DMS53 treated with DMSO at 0.1 percent for 48 hours (cell line): ENCODE data around the gene DHTKD1.
A peak's percentile ranks its signal among the peaks of the same experiment; 100 is the strongest.
"Not testable (repeated sequence)": the region's sequence is repeated elsewhere in the genome, so short reads cannot be mapped to it uniquely, and the experiment has no call there.

Experiments used
- DNase-seq: peaks from one replicate; lab custom pipeline; 2025; ENCODE audit not compliant: unreplicated experiment; lab: John Stamatoyannopoulos, UW

DHTKD1 gene

DNA sequence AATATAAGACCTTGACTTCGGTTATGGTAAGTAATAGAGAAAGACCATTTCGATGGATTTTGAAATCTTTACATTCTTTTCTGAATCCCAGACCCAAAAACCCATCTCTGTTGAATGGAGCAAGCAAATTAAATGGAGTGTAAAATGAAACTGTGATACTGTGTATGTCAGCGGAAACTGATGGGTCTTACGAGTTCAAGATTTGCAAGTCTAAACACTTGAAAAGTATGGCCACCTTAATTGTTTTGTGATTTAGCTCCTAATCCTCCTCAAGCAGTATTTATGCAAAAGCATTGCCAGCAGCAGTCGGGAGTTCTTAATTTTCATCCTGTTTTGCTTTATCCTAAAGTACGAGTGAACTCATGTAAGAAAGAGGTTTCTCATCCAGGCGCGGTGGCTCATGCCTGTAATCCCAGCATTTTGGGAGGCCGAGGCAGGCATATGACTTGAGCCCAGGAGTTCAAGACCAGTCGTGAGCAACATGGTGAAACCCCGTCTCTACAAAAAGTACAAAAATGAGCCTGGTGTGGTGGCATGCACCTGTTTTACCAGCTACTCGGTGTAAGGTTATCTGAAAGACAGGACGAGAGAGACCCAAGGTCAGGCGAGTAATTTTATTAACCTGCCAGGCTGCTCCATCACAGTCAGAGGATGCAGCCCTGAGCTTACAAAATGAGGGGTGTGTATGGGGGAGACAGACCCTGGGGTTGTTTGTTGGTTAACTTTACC lies 5.8 kb upstream of the DHTKD1 start:
- no peak for DNase-seq

GRCh38 chr10:12063483-12063818 lies 5.3 kb upstream of the DHTKD1 start:
- no peak for DNase-seq

DNA sequence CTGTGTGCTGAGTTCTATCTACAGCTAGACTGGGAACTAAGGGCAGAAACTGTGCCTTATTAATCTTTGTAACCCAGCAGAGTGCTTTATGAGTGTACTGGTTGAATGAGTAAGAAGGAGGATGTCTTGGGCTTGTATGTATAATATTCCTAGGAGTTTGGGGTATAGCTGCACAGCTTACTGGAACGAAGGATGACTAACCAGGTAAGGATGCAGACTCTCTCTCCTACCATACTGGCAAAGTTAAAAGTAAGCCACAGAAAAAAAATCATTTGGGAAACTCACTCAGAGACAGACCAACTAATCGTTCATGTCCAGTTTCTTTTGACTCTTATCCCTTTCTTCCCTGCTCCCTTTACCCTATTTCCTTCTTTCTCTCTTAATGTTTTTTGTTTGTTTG lies 1.4 kb upstream of the DHTKD1 start:
- no peak for DNase-seq

DNA sequence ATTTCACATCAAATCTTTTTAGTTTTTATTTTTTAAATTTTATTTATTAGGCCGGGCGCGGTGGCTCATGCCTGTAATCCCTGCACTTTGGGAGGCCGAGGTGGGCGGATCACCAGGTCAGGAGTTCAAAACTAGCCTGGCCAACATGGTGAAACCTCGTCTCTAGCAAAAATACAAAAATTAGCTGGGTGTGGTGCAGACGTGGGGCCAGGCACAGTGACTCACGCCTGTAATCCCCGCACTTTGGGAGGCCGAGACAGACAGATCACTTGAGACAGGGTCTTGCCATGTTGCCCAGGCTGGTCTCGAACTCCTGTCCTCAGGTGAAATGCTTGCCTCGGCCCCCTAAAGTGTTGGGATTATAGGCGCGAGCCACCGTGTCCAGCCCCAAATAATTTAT lies 2.7 kb downstream of the DHTKD1 start:
- DNase-seq = not testable (repeated sequence)

GRCh38 chr10:12073526-12073925 lies 4.8 kb downstream of the DHTKD1 start:
- DNase-seq = no peak

DNA sequence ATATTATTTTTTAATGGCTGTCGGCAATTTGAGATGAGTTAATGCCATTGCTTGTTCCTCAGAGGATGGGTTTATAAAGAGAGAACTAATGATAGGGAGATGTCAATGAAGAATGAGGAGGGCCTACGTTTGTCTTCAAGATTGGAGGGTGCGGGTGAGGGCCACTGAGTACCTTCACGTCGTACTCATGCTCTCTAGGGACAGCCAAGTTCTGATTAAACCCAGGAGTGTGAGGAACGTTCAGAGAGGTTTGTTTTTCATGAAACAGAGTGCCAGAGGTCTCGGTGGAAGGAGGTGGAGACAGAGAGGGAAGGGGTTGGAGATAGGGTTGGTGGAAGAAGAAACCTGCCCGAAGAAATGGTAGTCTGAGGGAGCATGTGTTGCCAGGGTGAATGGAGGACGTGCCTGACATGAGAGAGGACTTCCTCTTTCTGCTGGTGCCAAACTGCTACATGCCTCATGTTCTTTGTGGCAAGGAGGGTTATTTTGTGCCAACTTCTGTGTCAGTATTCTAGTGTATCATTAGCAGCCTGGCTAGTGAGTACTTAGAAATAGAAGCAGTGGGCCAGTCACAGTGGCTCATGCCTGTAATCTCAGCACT lies 8.9 kb downstream of the DHTKD1 start:
- DNase-seq = no peak

DNA sequence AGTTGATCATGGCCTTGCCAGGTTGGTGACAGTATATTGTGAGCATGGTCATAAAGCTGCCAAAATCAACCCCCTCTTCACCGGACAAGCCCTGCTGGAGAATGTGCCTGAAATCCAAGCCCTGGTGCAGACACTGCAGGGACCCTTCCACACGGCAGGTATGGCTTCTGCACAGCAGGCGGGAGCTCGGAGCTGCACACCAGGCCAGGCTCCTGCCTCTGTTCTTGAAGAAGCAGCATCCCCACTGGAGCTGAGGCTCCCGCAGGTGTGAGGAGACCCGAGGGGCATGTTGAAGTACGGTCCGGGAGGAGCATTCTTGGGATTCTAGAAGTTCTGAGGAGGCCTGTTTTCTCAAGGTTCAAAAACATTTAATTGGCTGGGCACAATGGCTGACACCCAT lies 12.7 kb downstream of the DHTKD1 start:
- no peak for DNase-seq

GRCh38 chr10:12081879-12082557 lies 13.3 kb downstream of the DHTKD1 start:
- DNase-seq = no peak

- DNase-seq = no peak
Observed at GRCh38 chr10:12088919-12089318, 20.2 kb downstream of the DHTKD1 start.

- no peak for DNase-seq
Observed at GRCh38 chr10:12091421-12091820, 22.7 kb downstream of the DHTKD1 start.

DNA sequence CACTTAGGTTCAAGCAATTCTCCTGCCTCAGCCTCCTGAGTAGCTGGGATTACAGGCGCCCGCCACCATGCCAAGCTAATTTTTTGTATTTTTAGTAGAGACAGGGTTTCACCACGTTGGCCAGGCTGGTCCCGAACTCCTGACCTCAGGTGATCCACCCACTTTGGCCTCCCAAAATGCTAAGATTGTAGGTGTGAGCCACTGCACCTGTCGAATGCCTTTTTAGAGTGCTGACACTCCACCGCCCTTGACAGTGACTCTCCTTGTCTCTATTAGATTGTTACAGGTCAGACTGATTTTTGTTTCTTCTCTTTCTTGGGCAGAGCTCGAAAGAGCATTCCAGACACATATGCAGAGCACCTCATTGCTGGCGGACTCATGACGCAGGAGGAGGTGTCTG lies 28.6 kb downstream of the DHTKD1 start:
- DNase-seq = peak; percentile 50

GRCh38 chr10:12097791-12098190 lies 29.0 kb downstream of the DHTKD1 start:
- DNase-seq = peak; percentile 95

DNA sequence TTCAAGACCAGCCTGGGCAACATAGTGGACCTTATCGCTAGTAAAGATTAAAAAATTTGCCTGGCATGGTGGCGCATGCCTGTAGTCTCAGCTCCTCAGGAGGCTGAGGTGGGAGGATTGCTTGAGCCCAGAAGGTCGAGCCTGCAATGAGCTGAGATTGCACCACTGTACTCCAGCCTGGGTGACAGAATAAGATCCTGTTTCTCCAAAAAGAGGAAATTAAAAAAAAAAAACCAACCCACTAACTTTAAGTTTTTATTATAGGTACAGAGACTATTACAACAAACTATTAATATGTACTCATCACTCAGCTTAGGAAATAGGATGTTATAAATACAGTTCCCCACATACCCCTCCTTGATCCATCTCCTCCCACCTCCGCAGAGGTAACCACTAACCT lies 30.2 kb downstream of the DHTKD1 start:
- DNase-seq = no peak

GRCh38 chr10:12103802-12104201 lies 35.0 kb downstream of the DHTKD1 start:
- DNase-seq = no peak

DNA sequence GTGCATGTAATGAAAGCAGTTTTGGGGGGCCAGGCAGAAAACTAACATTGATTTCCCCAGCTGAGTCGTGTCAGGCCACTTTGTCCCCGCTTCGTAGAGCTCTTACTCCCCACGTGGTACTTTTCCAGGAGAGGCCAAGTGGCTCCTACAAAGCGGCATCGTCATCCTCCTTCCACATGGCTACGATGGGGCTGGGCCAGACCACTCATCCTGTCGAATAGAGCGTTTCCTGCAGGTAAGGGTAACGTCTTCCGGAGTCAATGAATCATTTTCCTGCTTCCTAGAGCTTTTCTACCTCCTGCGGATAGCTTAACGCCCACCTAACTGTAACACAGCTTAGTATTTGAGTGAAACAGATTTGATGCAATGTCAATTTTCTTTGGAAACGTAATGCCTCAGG lies 39.0 kb downstream of the DHTKD1 start:
- no peak for DNase-seq

GRCh38 chr10:12109286-12109685 lies 40.5 kb downstream of the DHTKD1 start:
- no peak for DNase-seq

GRCh38 chr10:12111528-12111927 lies 42.8 kb downstream of the DHTKD1 start:
- no peak for DNase-seq

DNA sequence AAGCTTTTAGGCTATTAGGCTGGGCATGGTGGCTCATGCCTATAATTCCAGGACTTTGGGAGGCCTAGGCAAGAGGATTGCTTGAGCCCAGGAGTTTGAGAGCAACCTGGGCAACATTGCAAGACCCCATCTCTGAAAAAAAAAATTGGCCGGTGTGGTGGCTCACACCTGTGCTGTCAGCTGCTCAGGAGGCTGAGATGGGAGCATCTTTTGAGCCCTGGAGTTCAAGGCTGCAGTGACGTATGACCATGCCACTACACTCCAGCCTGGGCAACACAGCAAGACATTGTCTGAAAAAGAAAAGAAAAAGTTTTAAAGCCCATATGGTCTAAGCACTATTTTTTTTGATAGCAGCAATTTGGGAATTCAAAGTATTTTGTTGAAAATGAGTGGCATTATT lies 44.9 kb downstream of the DHTKD1 start:
- DNase-seq = no peak

- peak; percentile 11 for DNase-seq
Observed at GRCh38 chr10:12121673-12122072, 52.9 kb downstream of the DHTKD1 start.

DNA sequence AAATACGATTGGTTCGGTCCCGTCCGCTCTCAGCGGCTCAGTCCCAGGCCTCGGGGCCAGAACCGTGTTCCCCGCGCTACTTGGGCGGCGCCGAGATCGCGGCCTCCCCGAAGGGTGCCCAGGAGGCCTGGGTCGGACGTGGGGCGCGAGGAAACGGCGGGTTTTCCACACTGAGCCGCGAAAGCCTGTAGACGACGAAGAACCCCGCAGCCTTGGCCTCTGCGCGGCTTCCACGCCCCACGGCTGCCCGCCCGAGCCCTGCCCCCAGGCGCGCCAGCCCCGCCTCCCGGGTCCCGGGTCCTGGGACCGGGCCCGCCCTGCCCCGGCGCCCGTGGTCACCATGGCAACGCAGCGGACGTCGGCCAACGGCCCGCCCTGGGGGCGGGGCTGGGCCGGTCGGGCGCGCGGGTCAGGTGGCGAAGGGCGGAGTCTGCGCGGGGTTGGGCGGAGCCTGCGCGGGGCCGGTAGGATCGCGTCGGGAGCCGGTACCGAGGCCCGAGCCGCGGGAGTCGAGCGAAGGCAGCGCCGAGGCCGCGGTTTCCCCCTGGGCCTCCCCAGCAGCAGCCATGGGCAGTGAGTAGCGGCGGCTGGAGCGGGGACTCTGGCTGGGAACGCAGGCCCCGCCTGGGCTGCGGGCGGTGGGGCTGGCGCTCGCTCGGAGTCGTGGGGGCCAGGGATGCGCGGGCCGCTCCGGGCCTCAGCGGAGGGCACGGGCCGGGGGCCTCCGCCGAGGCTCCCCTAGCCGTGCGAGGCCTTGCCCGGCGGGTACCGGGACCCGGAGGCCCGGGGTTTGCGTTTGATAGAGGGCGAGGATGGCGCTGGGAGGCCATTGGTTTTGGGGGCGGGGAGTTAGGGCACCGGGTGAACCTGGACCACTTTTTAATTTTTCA lies 60.7 kb downstream of the DHTKD1 start, which contains the start of gene SEC61A2:
SEC61A2 (plus strand) TSS at position 456 of the 890 bp plus-strand sequence; CDS start at position 567, 111 bp downstream.
- DNase-seq = peak; percentile 88

DNA sequence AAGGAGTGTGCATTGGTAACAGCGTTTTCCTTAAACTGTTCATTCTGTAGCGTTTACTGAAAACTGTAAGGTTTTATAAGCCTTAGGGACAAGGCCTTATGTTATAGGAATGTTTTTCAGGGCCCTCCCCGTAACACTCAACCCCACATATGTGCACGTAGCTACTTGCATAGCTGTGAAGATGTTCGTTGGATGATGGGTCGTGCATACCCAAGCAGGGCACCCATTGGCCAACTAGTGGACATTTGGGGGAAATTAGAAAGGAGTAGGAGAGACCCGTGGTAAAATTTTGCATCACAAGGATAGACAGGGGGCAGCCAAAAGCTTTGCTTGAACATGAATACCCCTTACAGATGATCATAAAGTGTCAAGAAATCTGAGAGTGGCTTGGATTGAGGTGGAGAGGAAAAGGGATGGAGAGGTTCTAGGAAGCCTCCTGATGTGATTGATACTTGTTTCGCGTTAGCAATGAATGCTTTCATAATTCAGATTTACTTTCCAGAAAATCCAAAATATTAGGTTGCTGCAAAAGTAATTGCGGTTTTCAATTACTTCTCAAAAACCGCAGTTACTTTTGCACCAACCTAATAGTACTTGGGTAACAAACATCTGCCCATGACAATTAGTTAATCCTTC lies 61.6 kb downstream of the DHTKD1 start:
- peak; percentile 21 for DNase-seq
